KMS-11 (cell line): ENCODE measurements around the gene EOLA2.
"Not testable (repeated sequence)": the region's sequence is repeated elsewhere in the genome, so short reads cannot be mapped to it uniquely, and the experiment has no call there.

Experiments used
- H2AFZ ChIP-seq: fragments of 200-600 bp; sonication (generic); 2 replicates; pipeline ENCODE4 v1.6.1; 2016; ENCODE audit warnings: antibody characterized with exemption, mixed run types, low read depth
- H3K27ac ChIP-seq: fragments of 200-600 bp; sonication (generic); 2 replicates; pipeline ENCODE4 v1.6.1; 2016; ENCODE audit warnings: mild to moderate bottlenecking, mixed run types
- H3K27me3 ChIP-seq: fragments of 200-600 bp; sonication (generic); 2 replicates; pipeline ENCODE4 v1.6.1; 2017; ENCODE audit warnings: mild to moderate bottlenecking, low read depth, mixed run types, moderate library complexity; ENCODE audit not compliant: insufficient read depth
- H3K36me3 ChIP-seq: fragments of 200-600 bp; sonication (generic); 2 replicates; pipeline ENCODE4 v1.6.1; 2017; ENCODE audit warnings: mild to moderate bottlenecking, mixed run types; ENCODE audit not compliant: insufficient read depth
- H3K4me1 ChIP-seq: fragments of 200-600 bp; sonication (generic); 2 replicates; pipeline ENCODE4 v1.6.1; 2016; ENCODE audit warnings: mild to moderate bottlenecking, low read depth, mixed run types; ENCODE audit not compliant: poor library complexity, severe bottlenecking
- H3K4me2 ChIP-seq: fragments of 200-600 bp; sonication (generic); 2 replicates; pipeline ENCODE4 v1.7.0; 2016; ENCODE audit warnings: mild to moderate bottlenecking, mixed run types
- H3K4me3 ChIP-seq: fragments of 200-600 bp; sonication (generic); IDR thresholded peaks from 2 replicates; pipeline ENCODE4 v1.6.1; 2017; ENCODE audit warnings: low read depth, low read length, mixed read lengths; ENCODE audit not compliant: insufficient read depth
- H3K79me2 ChIP-seq: fragments of 200-600 bp; sonication (generic); 2 replicates; pipeline ENCODE4 v1.6.1; 2016; ENCODE audit warnings: low read depth, mixed run types; ENCODE audit not compliant: insufficient read depth
- H3K9ac ChIP-seq: fragments of 200-600 bp; sonication (generic); 2 replicates; pipeline ENCODE4 v1.6.1; 2016; ENCODE audit warnings: mild to moderate bottlenecking, mixed run types
- H4K20me1 ChIP-seq: fragments of 200-600 bp; sonication (generic); 2 replicates; pipeline ENCODE4 v1.6.1; 2016; ENCODE audit warnings: mild to moderate bottlenecking, mixed run types; ENCODE audit not compliant: insufficient read depth
- CTCF ChIP-seq: fragments of 200-600 bp; sonication (generic); conservative IDR thresholded peaks from 2 replicates; pipeline ENCODE4 v1.6.1; 2017; ENCODE audit warnings: low read depth, mild to moderate bottlenecking, antibody characterized with exemption, low read length, moderate library complexity, mixed read lengths

The EOLA2 gene

GRCh38 chrX:149940674-149941024 lies 2.4 kb upstream of the EOLA2 start:
- H3K79me2 ChIP-seq, H3K36me3 ChIP-seq, H2AFZ ChIP-seq, H3K27me3 ChIP-seq, H3K4me3 ChIP-seq, H3K4me1 ChIP-seq, H3K9ac ChIP-seq, H4K20me1 ChIP-seq: not testable (repeated sequence)
- Histone ChIP-seq H3K27ac (peak overlapping the region; percentile 40), H3K4me2 (peak overlapping the region; percentile 39; the same call in 1 of the 2 replicates)
- peak; percentile 28; the same call in 1 of the 2 replicates for TF ChIP-seq CTCF

- Histone ChIP-seq H3K27me3 (no peaks in the 10 kb centered on the region), H3K27ac (peak overlapping the region; percentile 53), H3K4me2 (no peak overlapping the region), H3K79me2 (peaks cover 9% of the 10 kb centered on the region; the same call in 1 of the 2 replicates), H3K4me3 (no peak overlapping the region), H4K20me1 (no peaks in the 10 kb centered on the region), H3K9ac (no peak overlapping the region; the same call in 1 of the 2 replicates), H3K36me3 (no peaks in the 10 kb centered on the region), H3K4me1 (no peaks in the 10 kb centered on the region), H2AFZ (no peak overlapping the region)
- no peak for TF ChIP-seq CTCF
These were observed 1.8 kb upstream of the EOLA2 start for GRCh38 chrX:149939905-149940673.

- no peaks in the 10 kb centered on the region for H3K4me1 ChIP-seq
- no peak overlapping the region for H2AFZ ChIP-seq
- peak overlapping the region; percentile 53 for H3K27ac ChIP-seq
- H3K36me3 ChIP-seq, result no peaks in the 10 kb centered on the region
- TF ChIP-seq CTCF, result no peak
- H3K9ac ChIP-seq, result no peak overlapping the region; the same call in 1 of the 2 replicates
- H3K79me2 ChIP-seq, result peaks cover 9% of the 10 kb centered on the region; the same call in 1 of the 2 replicates
- H3K4me2 ChIP-seq, result no peak overlapping the region
- H3K4me3 ChIP-seq, result no peak overlapping the region
- H4K20me1 ChIP-seq, result no peaks in the 10 kb centered on the region
- H3K27me3 ChIP-seq, result no peaks in the 10 kb centered on the region
These were observed 1.3 kb upstream of the EOLA2 start for GRCh38 chrX:149939655-149939904.

GRCh38 chrX:149938881-149939654 lies 777 bp upstream of the EOLA2 start:
- H4K20me1 ChIP-seq, result no peaks in the 10 kb centered on the region
- no peak overlapping the region; the same call in 1 of the 2 replicates for H3K9ac ChIP-seq

More at GRCh38 chrX:149938881-149939654, 777 bp upstream of the EOLA2 start:
- no peak overlapping the region for H3K4me3 ChIP-seq
- no peaks in the 10 kb centered on the region for H3K27me3 ChIP-seq
- H2AFZ ChIP-seq, result no peak overlapping the region
- no peaks in the 10 kb centered on the region for H3K36me3 ChIP-seq
- H3K4me2 ChIP-seq, result no peak overlapping the region
- peaks cover 9% of the 10 kb centered on the region; the same call in 1 of the 2 replicates for H3K79me2 ChIP-seq
- no peak for TF ChIP-seq CTCF
- H3K4me1 ChIP-seq, result no peaks in the 10 kb centered on the region
- H3K27ac ChIP-seq, result no peak overlapping the region; the same call in 1 of the 2 replicates
